SH-SY5Y (cell line): ENCODE data around the gene TYSND1.

ENCODE experiments used
- GATA2 ChIP-seq: IDR thresholded peaks from 2 replicates; pipeline ENCODE4 v1.6.1; 2011; ENCODE audit warnings: mild to moderate bottlenecking, low read depth, low read length
- GATA3 ChIP-seq: IDR thresholded peaks from 2 replicates; pipeline ENCODE4 v1.6.1; 2011; ENCODE audit warnings: low read depth, mild to moderate bottlenecking, low read length, moderate library complexity

- TF ChIP-seq GATA2 = no peak
- no peak for TF ChIP-seq GATA3
Observed at GRCh38 chr10:70160798-70161197, 14.3 kb upstream of the TYSND1 start.
